GM21723 (cell line): ENCODE results near the gene ITGB5.

Experiments used
- ATAC-seq: cut with Tn5 transposase; IDR thresholded peaks from one replicate; pipeline ENCODE4 v1.9.1; 2021; ENCODE audit warnings: mild to moderate bottlenecking, moderate library complexity; ENCODE audit not compliant: unreplicated experiment

Gene ITGB5

GRCh38 chr3:124873226-124873625 lies 13.9 kb downstream of the ITGB5 start:
- no peak for ATAC-seq

GRCh38 chr3:124867511-124867910 lies 19.7 kb downstream of the ITGB5 start:
- no peak for ATAC-seq

DNA sequence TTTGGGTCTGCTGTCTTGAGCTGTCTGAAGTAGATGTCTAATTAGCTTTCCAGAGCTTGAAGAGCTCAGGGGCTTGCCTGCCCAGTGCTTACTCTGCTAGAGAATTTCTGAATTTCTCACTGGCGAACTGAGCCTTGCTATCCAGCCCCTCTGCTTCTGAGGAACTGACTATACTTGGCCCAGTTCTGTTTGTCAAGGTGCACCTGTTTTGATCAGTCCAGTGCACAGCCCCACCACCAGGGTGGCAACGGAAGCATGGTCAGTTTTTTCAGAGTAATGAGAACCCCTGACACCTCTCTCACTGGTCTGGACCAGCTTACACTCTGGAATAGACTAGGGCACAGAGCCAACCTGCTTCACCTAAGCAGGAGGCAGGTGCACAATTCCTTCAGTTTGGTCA lies 25.2 kb downstream of the ITGB5 start:
- ATAC-seq: no peak

- ATAC-seq: no peak
These were observed 26.1 kb downstream of the ITGB5 start for GRCh38 chr3:124861041-124861440.

DNA sequence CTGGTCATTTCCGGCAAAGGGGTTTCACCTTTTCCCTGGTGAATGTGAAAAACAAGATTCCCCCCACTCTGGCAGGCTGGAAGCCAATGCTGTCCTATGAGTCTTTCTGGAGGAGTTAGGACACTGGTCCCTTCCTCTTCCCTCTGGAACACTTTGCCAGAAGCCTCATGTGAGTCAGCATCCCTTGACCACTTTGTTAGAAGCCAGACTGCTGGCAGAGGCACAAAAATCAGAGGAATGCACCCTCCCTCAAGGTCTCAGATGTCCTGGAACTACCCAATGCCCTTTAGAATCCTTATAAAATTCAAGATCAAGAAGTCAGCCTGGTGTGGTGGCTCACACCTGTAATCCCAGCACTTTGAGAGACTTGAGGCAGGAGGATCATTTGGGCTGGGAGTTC lies 26.6 kb downstream of the ITGB5 start:
- ATAC-seq: no peak

DNA sequence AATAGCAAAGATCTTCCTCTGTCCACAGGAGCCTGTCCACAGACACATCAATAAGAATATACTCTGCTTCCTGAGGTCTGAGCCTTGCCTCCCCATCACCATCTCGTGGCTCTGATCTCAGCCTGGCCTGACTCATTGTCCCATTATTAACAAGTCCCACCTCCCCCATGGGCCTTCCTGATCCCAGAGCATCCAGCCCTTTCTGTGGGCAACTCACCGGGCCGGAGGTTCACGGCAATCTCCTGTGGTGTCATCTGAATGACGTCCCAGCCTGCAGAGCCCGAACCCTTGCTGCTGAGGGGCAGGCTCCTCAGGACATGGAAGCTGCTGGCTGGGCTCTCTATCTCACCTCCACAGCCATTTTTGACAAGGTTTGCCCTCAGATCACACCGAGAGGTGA lies 28.1 kb downstream of the ITGB5 start:
- no peak for ATAC-seq

GRCh38 chr3:124858275-124858674 lies 28.9 kb downstream of the ITGB5 start:
- ATAC-seq: no peak

DNA sequence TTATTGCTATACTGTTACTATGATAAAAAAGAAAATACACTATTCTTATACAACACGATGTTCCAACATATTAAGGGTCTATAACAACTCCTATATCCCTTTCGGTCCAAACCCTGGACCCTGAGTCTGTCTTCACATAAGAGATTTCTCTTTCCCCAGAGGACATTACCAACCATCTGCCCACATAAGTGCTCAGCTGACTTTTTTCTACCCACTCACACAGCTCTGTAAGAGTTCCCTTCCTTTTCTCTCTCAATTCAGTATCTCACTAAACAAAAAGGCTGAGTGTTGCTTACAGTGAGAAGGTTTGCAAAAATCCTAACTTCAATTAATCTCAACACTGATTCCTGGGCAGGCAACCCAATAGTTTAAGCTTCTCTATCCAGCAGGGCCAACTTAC lies 30.5 kb downstream of the ITGB5 start:
- no peak for ATAC-seq

DNA sequence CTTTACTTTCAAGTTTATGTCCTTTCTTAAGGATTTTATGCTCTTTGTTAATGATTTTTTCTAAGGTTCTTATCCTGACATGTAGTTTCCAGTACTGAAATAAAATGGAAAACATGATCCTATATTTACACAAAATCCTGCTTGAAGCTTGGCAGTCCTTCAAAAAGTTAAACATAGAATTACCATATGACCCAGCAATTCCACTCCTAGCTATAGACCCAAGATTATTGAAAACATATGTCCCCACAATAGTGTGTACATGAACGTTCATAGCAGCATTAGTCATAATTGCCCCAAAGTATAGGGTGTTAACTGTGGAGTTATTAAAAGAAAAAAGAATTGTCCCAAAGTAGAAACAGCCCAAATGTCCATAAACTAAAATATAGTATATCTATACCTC lies 33.2 kb downstream of the ITGB5 start:
- ATAC-seq: no peak

DNA sequence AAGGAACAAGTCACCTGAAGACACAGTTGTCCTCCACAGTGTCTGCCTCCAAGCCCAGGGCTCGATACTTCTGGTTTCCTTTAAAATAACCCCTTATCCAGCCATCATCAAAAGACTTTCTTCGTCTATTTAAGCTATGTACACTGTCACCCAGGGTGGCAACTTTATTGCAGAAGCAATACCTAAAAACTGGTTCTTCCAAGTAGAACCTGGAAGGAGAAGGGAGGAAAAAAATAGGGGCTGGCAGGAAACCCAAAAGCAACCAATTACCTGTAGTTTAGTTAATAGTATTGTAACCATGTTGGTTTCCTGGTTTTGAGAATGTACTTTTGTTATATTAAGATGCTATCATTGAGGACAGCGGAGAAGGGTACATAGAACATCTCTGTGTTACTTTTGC lies 33.7 kb downstream of the ITGB5 start:
- no peak for ATAC-seq

DNA sequence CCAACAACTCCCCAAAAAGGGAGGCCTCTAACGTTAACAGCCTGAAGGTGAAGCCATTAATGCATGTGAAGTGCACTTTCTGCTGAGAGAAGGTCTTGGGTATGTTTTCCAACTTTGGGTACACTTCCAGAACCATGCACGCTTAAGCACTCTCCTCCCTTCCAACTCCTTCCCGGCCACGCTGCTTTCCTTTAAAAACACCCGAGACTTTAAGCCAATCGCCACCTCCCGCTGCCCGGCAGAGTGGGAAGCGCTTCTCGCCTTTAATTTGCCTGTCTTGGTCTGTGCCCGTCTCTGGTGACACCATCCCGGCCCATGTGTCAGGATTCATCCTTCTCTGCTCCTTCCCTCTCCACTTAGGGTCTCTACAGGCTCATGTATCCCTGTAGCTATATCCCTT lies 35.3 kb downstream of the ITGB5 start:
- ATAC-seq: no peak

GRCh38 chr3:124851136-124851535 lies 36.0 kb downstream of the ITGB5 start:
- no peak for ATAC-seq

DNA sequence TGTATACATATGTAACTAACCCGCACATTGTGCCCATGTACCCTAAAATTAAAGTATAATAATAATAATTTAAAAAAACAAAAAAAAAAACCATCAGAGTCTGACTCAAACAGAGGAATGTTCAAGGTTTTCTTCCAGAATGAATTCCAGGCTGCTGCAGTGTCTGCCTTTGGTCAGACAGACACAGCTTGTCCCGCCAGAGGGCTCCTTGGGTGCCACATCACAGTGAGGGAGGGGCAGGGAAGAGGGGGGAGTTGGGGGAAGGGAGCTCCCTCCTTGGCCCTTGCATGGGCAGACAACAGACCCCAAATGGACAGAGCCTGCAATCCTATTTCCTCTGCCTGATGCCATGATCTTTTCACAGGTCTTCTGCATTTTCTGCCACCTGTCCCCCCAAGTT lies 36.5 kb downstream of the ITGB5 start:
- no peak for ATAC-seq

DNA sequence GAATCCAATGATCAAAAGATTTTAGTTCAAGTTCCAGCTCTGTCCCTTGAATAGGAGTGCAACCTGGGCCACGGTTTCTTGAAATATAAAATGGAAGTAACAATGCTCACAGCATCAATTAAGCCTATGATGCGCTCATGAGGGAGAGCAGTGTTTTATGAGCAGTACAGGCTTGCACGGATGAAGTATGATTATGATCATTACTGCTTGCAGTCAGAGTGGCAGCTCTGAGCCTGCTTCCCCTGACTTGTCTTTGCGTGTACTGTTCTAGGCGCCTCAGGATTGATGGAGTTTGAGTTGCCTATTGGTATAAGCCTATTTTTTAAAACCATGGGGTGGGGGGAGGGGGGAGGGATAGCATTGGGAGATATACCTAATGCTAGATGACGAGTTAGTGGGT lies 37.0 kb downstream of the ITGB5 start:
- no peak for ATAC-seq

GRCh38 chr3:124848300-124848699 lies 38.9 kb downstream of the ITGB5 start:
- ATAC-seq: no peak

DNA sequence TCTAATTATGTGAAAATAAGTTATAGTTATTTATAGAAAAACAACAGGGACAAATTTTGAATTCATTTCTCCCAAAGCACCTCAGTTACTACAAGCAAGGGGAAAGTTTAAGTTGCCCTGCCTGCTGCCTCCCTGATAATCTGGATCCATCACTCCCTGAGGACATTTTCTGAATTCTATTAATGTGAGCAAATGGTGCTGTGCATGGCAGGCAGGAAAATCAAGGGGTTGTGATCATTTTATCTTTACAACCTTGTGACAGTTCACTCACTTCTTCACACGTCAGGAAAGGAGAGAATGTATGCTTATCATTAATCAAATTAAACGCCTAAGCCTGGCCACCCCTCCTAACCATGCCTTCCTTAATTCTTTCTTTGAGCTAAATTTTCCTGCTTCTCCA lies 39.3 kb downstream of the ITGB5 start:
- no peak for ATAC-seq

GRCh38 chr3:124847051-124847450 lies 40.1 kb downstream of the ITGB5 start:
- ATAC-seq: no peak

DNA sequence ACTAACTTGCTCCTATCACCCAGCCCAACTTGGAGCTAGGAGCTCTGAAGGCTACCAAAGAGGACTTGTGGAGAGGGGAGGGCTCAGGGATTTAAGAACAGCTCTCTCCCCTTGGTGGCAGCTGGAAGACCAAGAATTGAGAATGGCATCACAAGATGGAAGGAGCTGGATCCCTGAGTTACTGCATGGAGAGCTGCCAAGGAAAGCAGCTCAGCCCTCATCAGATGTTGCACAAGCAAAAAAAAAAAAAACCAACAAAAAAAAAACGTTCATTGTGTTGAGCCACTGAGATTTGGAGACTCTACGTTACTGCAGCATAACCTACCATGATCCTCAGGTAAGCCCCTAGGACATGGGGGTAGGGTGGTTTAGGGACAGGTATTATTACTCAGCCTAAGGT lies 41.0 kb downstream of the ITGB5 start:
- no peak for ATAC-seq

- no peak for ATAC-seq
These were observed 41.8 kb downstream of the ITGB5 start for GRCh38 chr3:124845406-124845805.

DNA sequence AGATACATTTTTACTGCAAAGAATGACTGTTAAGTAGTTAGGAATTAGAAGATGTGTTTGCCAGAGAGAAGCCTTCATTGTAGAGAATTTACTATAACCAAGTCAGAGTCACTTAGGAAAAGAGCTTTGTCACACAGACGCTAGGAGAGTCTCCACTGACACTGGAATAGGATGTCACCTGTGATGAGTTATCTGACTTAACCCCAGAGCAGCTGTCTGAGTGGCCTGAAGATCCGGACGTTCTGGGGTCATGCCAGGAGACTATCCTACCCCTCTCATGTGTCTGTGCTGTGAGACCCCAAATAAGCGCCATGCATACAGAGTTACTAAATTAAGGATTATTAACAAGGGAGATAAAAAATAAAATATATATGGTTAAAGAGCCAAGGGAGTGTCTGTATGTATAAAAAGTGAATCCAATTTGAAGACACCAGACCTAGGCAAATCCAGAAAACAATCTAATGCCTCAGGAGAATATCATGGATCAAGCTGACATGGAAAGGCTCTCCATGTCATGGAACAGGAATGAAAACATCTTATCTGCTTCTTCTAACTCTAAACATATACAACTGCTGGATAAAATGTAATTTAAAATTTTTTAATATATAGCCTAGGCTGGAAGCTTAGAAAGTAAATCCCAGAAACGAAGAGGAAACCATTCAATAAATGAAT lies 43.5 kb downstream of the ITGB5 start:
- no peak for ATAC-seq

DNA sequence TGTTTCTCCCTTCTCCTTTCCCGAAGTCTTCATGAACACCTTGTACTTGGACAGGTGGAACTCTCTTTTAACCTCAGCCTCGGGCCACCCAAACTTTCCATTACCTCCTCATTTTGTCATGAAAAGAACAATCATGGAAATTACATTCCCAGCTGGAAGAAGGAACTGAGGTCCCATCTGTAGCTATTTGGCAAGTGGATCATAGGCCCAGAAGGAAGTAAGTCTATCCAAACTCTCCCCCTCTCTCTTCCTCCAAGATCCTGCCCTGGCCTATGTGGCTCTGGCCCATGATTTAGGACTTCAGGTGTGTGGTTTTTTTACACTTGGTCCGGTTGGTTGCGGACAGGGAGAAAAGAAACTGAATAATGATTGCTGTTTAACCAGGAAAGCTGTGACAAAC lies 44.1 kb downstream of the ITGB5 start:
- ATAC-seq: no peak

DNA sequence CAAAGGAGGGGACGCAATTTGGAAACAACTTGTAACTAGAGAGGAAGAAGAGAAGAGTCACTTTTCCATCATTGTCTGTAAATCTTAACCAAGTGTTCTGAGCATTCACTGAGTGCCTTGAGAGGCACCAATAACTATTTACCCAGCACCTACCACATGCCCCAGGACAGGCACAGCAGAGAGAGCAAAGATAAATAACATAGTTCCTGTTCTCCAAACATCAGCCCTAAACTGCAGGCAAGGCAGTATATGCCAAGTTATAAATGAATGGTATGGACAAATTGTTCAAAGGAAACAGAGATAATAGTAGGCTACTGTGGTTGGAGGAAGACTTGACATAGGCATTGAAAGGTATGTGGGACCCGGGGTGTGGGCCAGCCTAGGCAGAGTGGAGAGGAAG lies 45.6 kb downstream of the ITGB5 start:
- ATAC-seq: no peak

- no peak for ATAC-seq
These were observed 46.8 kb downstream of the ITGB5 start for GRCh38 chr3:124840331-124840730.
